A549 (cell line): ENCODE data around the gene CD151. TPM values are rescaled to one million over a fixed set of nuclear protein-coding genes. Genes with fewer than 3 reads are reported as not detected.

Source experiments
- ATAC-seq, 2 experiments: fragments of 200-7000 bp in 1 of 2; fragments of >200 bp in 1 of 2; cut with Nextera tagmentation in 1 of 2; cut with Tn5 transposase in 1 of 2; 3 replicates each; pipeline versions ENCODE4 v1.8.0 to v1.9.1; 2018 to 2020; ENCODE audit warnings: mild to moderate bottlenecking in 1 of 2, moderate library complexity in 1 of 2
- CTCF ChIA-PET: fragments of 300-600 bp; sonication (Branson Sonifier 250); formaldehyde crosslinking; extraction: SDS; loops from one replicate; lab custom pipeline; 2021; ENCODE audit warnings: antibody characterized with exemption, inconsistent platforms; lab: Yijun Ruan, JAX
- POLR2A ChIA-PET: fragments of 350-600 bp; formaldehyde crosslinking; extraction: SDS; loops from one replicate; lab custom pipeline; 2021; ENCODE audit warnings: antibody characterized with exemption, inconsistent platforms; lab: Yijun Ruan, JAX
- DNase-seq, 2 experiments: peaks; one replicate each; pipeline versions ENCODE4 v3.0.0 to v3.0.0-alpha.2; 2011 to 2016; ENCODE audit warnings: low read depth in 1 of 2, low spot score in 1 of 2
- FAIRE-seq: peaks from 2 replicates; lab custom pipeline; 2011; peaks lifted over from hg19 to GRCh38; lab: Jason Lieb, UNC
- H3K27ac ChIP-seq, 2 experiments: fragments of >200 bp; sonication (Bioruptor Twin); formaldehyde crosslinking; 3 replicates each; pipeline ENCODE4 v1.5.1; 2016 to 2017
- H3K4me1 ChIP-seq: fragments of >200 bp; sonication (Bioruptor Twin); formaldehyde crosslinking; 3 replicates; pipeline ENCODE4 v1.6.1; 2016
- H3K4me2 ChIP-seq: fragments of >200 bp; sonication (Bioruptor Twin); formaldehyde crosslinking; 3 replicates; pipeline ENCODE4 v1.6.1; 2016
- H3K4me3 ChIP-seq: fragments of >200 bp; sonication (Bioruptor Twin); formaldehyde crosslinking; 3 replicates; pipeline ENCODE4 v1.5.1; 2016
- H3K9me3 ChIP-seq: fragments of >200 bp; sonication (Bioruptor Twin); formaldehyde crosslinking; 3 replicates; pipeline ENCODE4 v1.6.1; 2016
- ATOH8 ChIP-seq: fragments of 250-450 bp; sonication (Bioruptor Pico); IDR thresholded peaks from 2 replicates; pipeline ENCODE4 v1.5.0; 2020; ENCODE audit warnings: low read depth, mild to moderate bottlenecking, moderate library complexity
- CBX2 ChIP-seq: fragments of 200-600 bp; sonication (generic); IDR thresholded peaks from 2 replicates; pipeline ENCODE4 v1.6.1; 2016; ENCODE audit warnings: low read depth, mild to moderate bottlenecking, borderline replicate concordance
- CEBPB ChIP-seq, 2 experiments: fragments of >200 bp in 1 of 2; sonication (Bioruptor Twin) in 1 of 2; formaldehyde crosslinking in 1 of 2; IDR thresholded peaks; 2 replicates each; pipeline ENCODE4 v1.6.1; 2012 to 2016
- CHD2 ChIP-seq: fragments of 150-350 bp; IDR thresholded peaks from 2 replicates; pipeline ENCODE4 v1.6.1; 2014; ENCODE audit warnings: low read length; ENCODE audit not compliant: partially characterized antibody
- CHD4 ChIP-seq: fragments of 200-600 bp; sonication (generic); IDR thresholded peaks from 2 replicates; pipeline ENCODE4 v1.6.1; 2016; ENCODE audit warnings: antibody characterized with exemption, mild to moderate bottlenecking, borderline replicate concordance
- EHMT2 ChIP-seq: fragments of 200-600 bp; sonication (generic); IDR thresholded peaks from 2 replicates; pipeline ENCODE4 v1.6.1; 2016; ENCODE audit warnings: antibody characterized with exemption, low read depth, mild to moderate bottlenecking, moderate library complexity
- FOSB ChIP-seq: fragments of 250-450 bp; sonication (Bioruptor Pico); IDR thresholded peaks from 2 replicates; pipeline ENCODE4 v1.5.0; 2020; ENCODE audit warnings: mild to moderate bottlenecking, moderate library complexity
- FOXS1 ChIP-seq: fragments of 250-450 bp; sonication (Bioruptor Pico); IDR thresholded peaks from 2 replicates; pipeline ENCODE4 v1.5.0; 2020; ENCODE audit warnings: mild to moderate bottlenecking, moderate library complexity
- HOXB13 ChIP-seq: fragments of 250-450 bp; sonication (Bioruptor Pico); IDR thresholded peaks from 2 replicates; pipeline ENCODE4 v1.5.0; 2020; ENCODE audit warnings: low read depth, mild to moderate bottlenecking, moderate library complexity
- JUN ChIP-seq, 2 experiments: fragments of >200 bp; sonication (Bioruptor Twin); formaldehyde crosslinking; IDR thresholded peaks; 2 replicates in 1 of 2; 3 replicates in 1 of 2; pipeline ENCODE4 v1.6.1; 2016 to 2017
- KDM1A ChIP-seq: fragments of 200-600 bp; sonication (generic); IDR thresholded peaks from 2 replicates; pipeline ENCODE4 v1.6.1; 2016; ENCODE audit warnings: low read depth, mild to moderate bottlenecking
- MAFK ChIP-seq: fragments of 450-650 bp; IDR thresholded peaks from 2 replicates; pipeline ENCODE4 v1.6.1; 2014; ENCODE audit not compliant: partially characterized antibody
- NFE2L2 ChIP-seq: fragments of 150-350 bp; conservative IDR thresholded peaks from 2 replicates; pipeline ENCODE4 v1.6.1; 2014; ENCODE audit warnings: low read length
- NPAS2 ChIP-seq: fragments of 250-450 bp; sonication (Bioruptor Pico); IDR thresholded peaks from 2 replicates; pipeline ENCODE4 v1.8.0; 2022; ENCODE audit warnings: mild to moderate bottlenecking, moderate library complexity, borderline replicate concordance
- PBX3 ChIP-seq: IDR thresholded peaks from 2 replicates; pipeline ENCODE4 v1.6.1; 2012
- RAD21 ChIP-seq, 2 experiments: fragments of >200 bp in 1 of 2; sonication (Bioruptor Twin) in 1 of 2; formaldehyde crosslinking in 1 of 2; IDR thresholded peaks in 1 of 2; conservative IDR thresholded peaks in 1 of 2; 2 replicates in 1 of 2; 3 replicates in 1 of 2; pipeline ENCODE4 v1.6.1; 2012 to 2018; ENCODE audit warnings: inconsistent platforms in 1 of 2
- REST ChIP-seq: fragments of 200-600 bp; sonication (generic); IDR thresholded peaks from 2 replicates; pipeline ENCODE4 v1.6.1; 2016; ENCODE audit warnings: antibody characterized with exemption, mild to moderate bottlenecking, moderate library complexity
- RNF2 ChIP-seq: fragments of 200-600 bp; sonication (generic); IDR thresholded peaks from 2 replicates; pipeline ENCODE4 v1.6.1; 2016; ENCODE audit warnings: low read depth, mild to moderate bottlenecking, antibody characterized with exemption, moderate library complexity, borderline replicate concordance
- SMC3 ChIP-seq: fragments of >200 bp; sonication (Bioruptor Twin); formaldehyde crosslinking; IDR thresholded peaks from 3 replicates; pipeline ENCODE4 v1.6.1; 2018; ENCODE audit warnings: inconsistent platforms
- TP53 ChIP-seq: fragments of 250-450 bp; sonication (Bioruptor Pico); IDR thresholded peaks from 2 replicates; pipeline ENCODE4 v1.5.0; 2021; ENCODE audit warnings: mild to moderate bottlenecking, moderate library complexity
- ZFP36 ChIP-seq: fragments of 450-650 bp; IDR thresholded peaks from 2 replicates; pipeline ENCODE4 v1.6.1; 2014; ENCODE audit warnings: borderline replicate concordance; ENCODE audit not compliant: partially characterized antibody
- ZNF302 ChIP-seq: fragments of 250-450 bp; sonication (Bioruptor Pico); IDR thresholded peaks from 2 replicates; pipeline ENCODE4 v1.9.0; 2021; ENCODE audit warnings: inconsistent platforms, mild to moderate bottlenecking, moderate library complexity
- ZSCAN20 ChIP-seq: fragments of 250-450 bp; sonication (Bioruptor Pico); IDR thresholded peaks from 2 replicates; pipeline ENCODE4 v1.8.0; 2022; ENCODE audit warnings: mild to moderate bottlenecking, moderate library complexity
- WGBS: methylation state at CpG from one replicate; pipeline ENCODE4 v1.1.6; 2017; ENCODE audit errors: missing lambda C conversion rate; 5-methylcytosine and 5-hydroxymethylcytosine counted together
- polyA plus RNA-seq, 4 experiments: library from polyadenylated mRNA; depleted of rRNA in 3 of 4; stranded (reverse); fragments of >200 nt; fragmentation: RNase III in 1 of 4; extraction: RNeasy Plus Mini Kit Qiagen cat#74134 plus additional on column Dnase treatment in 1 of 4; gene quantifications; 2 replicates in 3 of 4; 3 replicates in 1 of 4; pipeline ENCODE4 v1.2.3, GENCODE V29; 2011 to 2017
- TF ChIP-seq, protein P1 (sequence below): IDR thresholded peaks from 2 replicates; pipeline ENCODE4 v1.6.1; 2012

CD151 gene
- polyA plus RNA-seq, 2 of the 4 experiments (the other 2 are of a cell fraction) = 409 to 701 TPM

DNA sequence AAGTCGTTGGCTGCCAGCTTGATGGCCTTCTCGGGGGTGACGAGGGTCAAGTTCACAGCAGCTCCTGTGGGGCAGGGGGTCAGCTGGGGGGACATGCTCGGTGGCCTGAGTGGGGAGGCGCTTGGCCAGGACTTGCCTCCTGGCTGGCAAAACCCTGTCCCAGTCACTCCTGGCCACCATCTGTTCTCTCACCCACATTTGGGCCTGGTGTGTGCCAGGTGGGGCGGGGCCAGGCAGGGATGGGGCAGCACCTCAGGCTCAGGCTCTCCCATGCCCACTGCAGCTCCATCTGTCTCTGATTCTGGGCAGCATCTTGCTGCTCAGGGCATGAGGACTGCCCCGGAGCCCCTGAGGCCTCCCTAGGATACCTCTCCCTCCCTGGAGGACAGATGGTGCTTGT is 39.2 kb upstream of the CD151 start:
- POLR2A ChIA-PET = no interaction called here
- CTCF ChIA-PET = interaction anchor here (0.9 kb wide), 1 partner anchor 28 kb away, joined by 3 read pairs; no protein-coding TSS in a partner anchor
- H3K4me1 ChIP-seq = peaks cover 51% of the 10 kb centered on the region

GRCh38 chr11:794013-794765 is 38.6 kb upstream of the CD151 start:
- 95% methylated on average over 15 of the region's 31 CpGs for WGBS
- no peak for TF ChIP-seq EHMT2
- no peak for TF ChIP-seq RNF2
- no peak for TF ChIP-seq CHD4
- TF ChIP-seq PBX3 = no peak
- TF ChIP-seq NPAS2 (CRISPR knock-in tag) = no peak
- TF ChIP-seq, protein P1, sequence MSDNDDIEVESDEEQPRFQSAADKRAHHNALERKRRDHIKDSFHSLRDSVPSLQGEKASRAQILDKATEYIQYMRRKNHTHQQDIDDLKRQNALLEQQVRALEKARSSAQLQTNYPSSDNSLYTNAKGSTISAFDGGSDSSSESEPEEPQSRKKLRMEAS = no peak
- no peak for TF ChIP-seq ZFP36
- TF ChIP-seq ZNF302 (CRISPR knock-in tag) = no peak
- CTCF ChIA-PET = interaction anchor here (0.9 kb wide), 1 partner anchor 29 kb away, joined by 3 read pairs; no protein-coding TSS in a partner anchor
- ATAC-seq (no peak), FAIRE-seq (no peak), DNase-seq (no peak)
- Histone ChIP-seq H3K4me1 (peaks cover 50% of the 10 kb centered on the region), H3K9me3 (no peaks in the 10 kb centered on the region), H3K4me3 (no peak overlapping the region), H3K4me2 (no peak overlapping the region), H3K27ac (no peak overlapping the region)
- POLR2A ChIA-PET = no interaction called here

More for the DNA sequence above, 39.2 kb upstream of the CD151 start:
- Histone ChIP-seq H3K9me3 (no peaks in the 10 kb centered on the region), H3K4me2 (no peak overlapping the region), H3K27ac (no peak overlapping the region), H3K4me3 (no peak overlapping the region)
- 100% methylated on average over 1 of the region's 7 CpGs for whole genome bisulfite sequencing
- ATAC-seq (no peak), FAIRE-seq (no peak), DNase-seq (no peak)
- TF ChIP-seq ATOH8 (CRISPR knock-in tag) (no peak), CEBPB (IDR thresholded peaks at IDR 0.05) (no peak), KDM1A (no peak), JUN (IDR thresholded peaks at IDR 0.05) (no peak), SMC3 (no peak), ZSCAN20 (CRISPR knock-in tag) (no peak), FOSB (no peak), TP53 (CRISPR knock-in tag) (no peak), RAD21 (conservative IDR thresholded peaks at IDR 0.05 in 1 of 2, IDR thresholded peaks at IDR 0.05 in 1 of 2) (no peak), REST (no peak), FOXS1 (CRISPR knock-in tag) (no peak), CHD2 (no peak), HOXB13 (CRISPR knock-in tag) (no peak), CBX2 (no peak), NFE2L2 (no peak), MAFK (no peak), ZFP36 (no peak)
